HEK293T (cell line): ENCODE measurements around the gene FBN2.

ENCODE experiments used
- CTCF ChIA-PET: fragments of 350-600 bp; formaldehyde crosslinking; extraction: SDS; loops from one replicate; lab custom pipeline; 2021; ENCODE audit warnings: antibody characterized with exemption, inconsistent platforms; lab: Yijun Ruan, JAX
- POLR2A ChIA-PET: fragments of 350-600 bp; formaldehyde crosslinking; extraction: SDS; loops from one replicate; lab custom pipeline; 2020; ENCODE audit warnings: antibody characterized with exemption, inconsistent platforms; lab: Yijun Ruan, JAX
- DNase-seq: peaks from one replicate; pipeline ENCODE4 v3.0.0; 2012; ENCODE audit warnings: mixed read lengths; ENCODE audit errors: extremely low spot score
- ARNT ChIP-seq: fragments of 450-650 bp; IDR thresholded peaks from 2 replicates; pipeline ENCODE4 v1.6.1; 2017; ENCODE audit warnings: mild to moderate bottlenecking
- BHLHE40 ChIP-seq: fragments of 450-650 bp; IDR thresholded peaks from 2 replicates; pipeline ENCODE4 v1.6.1; 2016; ENCODE audit warnings: mild to moderate bottlenecking, moderate library complexity, borderline replicate concordance
- CTBP1 ChIP-seq: fragments of 450-650 bp; IDR thresholded peaks from 2 replicates; pipeline ENCODE4 v1.6.1; 2016; ENCODE audit warnings: borderline replicate concordance
- ELF4 ChIP-seq: fragments of 450-650 bp; IDR thresholded peaks from 2 replicates; pipeline ENCODE4 v1.6.1; 2017; ENCODE audit warnings: antibody characterized with exemption
- FOXA1 ChIP-seq: fragments of 450-650 bp; IDR thresholded peaks from 2 replicates; pipeline ENCODE4 v1.6.1; 2016; ENCODE audit warnings: mild to moderate bottlenecking
- FOXK2 ChIP-seq: fragments of 450-650 bp; IDR thresholded peaks from 2 replicates; pipeline ENCODE4 v1.6.1; 2016; ENCODE audit warnings: mild to moderate bottlenecking
- FOXM1 ChIP-seq: fragments of 450-650 bp; IDR thresholded peaks from 2 replicates; pipeline ENCODE4 v1.6.1; 2017; ENCODE audit warnings: mild to moderate bottlenecking, borderline replicate concordance
- HDGF ChIP-seq: fragments of 450-650 bp; IDR thresholded peaks from 2 replicates; pipeline ENCODE4 v1.6.1; 2017; ENCODE audit warnings: antibody characterized with exemption, borderline replicate concordance
- L3MBTL2 ChIP-seq: fragments of 450-650 bp; conservative IDR thresholded peaks from 2 replicates; pipeline ENCODE4 v1.6.1; 2016; ENCODE audit warnings: mild to moderate bottlenecking
- LEF1 ChIP-seq: fragments of 450-650 bp; IDR thresholded peaks from 2 replicates; pipeline ENCODE4 v1.6.1; 2017; ENCODE audit warnings: mild to moderate bottlenecking, borderline replicate concordance
- NFRKB ChIP-seq: fragments of 450-650 bp; IDR thresholded peaks from 2 replicates; pipeline ENCODE4 v1.6.1; 2016; ENCODE audit warnings: mild to moderate bottlenecking, moderate library complexity
- PKNOX1 ChIP-seq: fragments of 450-650 bp; IDR thresholded peaks from 2 replicates; pipeline ENCODE4 v1.6.1; 2016
- SP1 ChIP-seq: fragments of 450-650 bp; IDR thresholded peaks from 2 replicates; pipeline ENCODE4 v1.6.1; 2017
- SUZ12 ChIP-seq: fragments of 450-650 bp; IDR thresholded peaks from 2 replicates; pipeline ENCODE4 v1.6.1; 2016; ENCODE audit warnings: mild to moderate bottlenecking
- TARDBP ChIP-seq: fragments of 450-650 bp; IDR thresholded peaks from 2 replicates; pipeline ENCODE4 v1.6.1; 2016
- ZNF384 ChIP-seq: fragments of 450-650 bp; IDR thresholded peaks from 2 replicates; pipeline ENCODE4 v1.6.1; 2016

FBN2 gene

GRCh38 chr5:128339585-128339984 is 198.5 kb downstream of the FBN2 start:
- no peak for TF ChIP-seq ZNF384
- TF ChIP-seq HDGF: no peak
- no peak for TF ChIP-seq BHLHE40
- TF ChIP-seq ELF4: no peak
- no peak for TF ChIP-seq CTBP1
- no peak for TF ChIP-seq TARDBP
- no peak for TF ChIP-seq PKNOX1
- TF ChIP-seq FOXA1: no peak
- TF ChIP-seq SUZ12: no peak
- TF ChIP-seq FOXK2: no peak
- no peak for TF ChIP-seq NFRKB
- TF ChIP-seq L3MBTL2: no peak
- POLR2A ChIA-PET: no interaction called here
- CTCF ChIA-PET: no interaction called here
- no peak for DNase-seq

- CTCF ChIA-PET: no interaction called here
- DNase-seq: no peak
- POLR2A ChIA-PET: no interaction called here
- TF ChIP-seq L3MBTL2: no peak
- TF ChIP-seq SUZ12: no peak
- TF ChIP-seq FOXK2: no peak
- no peak for TF ChIP-seq ZNF384
- no peak for TF ChIP-seq HDGF
- no peak for TF ChIP-seq NFRKB
- TF ChIP-seq FOXA1: no peak
- TF ChIP-seq ELF4: no peak
- TF ChIP-seq ARNT: no peak
- TF ChIP-seq SP1: no peak
- no peak for TF ChIP-seq PKNOX1
- no peak for TF ChIP-seq FOXM1
Observed at GRCh38 chr5:128338649-128339048, 199.4 kb downstream of the FBN2 start.

- ChIA-PET POLR2A (no interaction called here), CTCF (no interaction called here)
- DNase-seq: no peak
- TF ChIP-seq ZNF384: no peak
- no peak for TF ChIP-seq BHLHE40
- no peak for TF ChIP-seq NFRKB
- no peak for TF ChIP-seq TARDBP
- TF ChIP-seq SUZ12: no peak
- TF ChIP-seq ELF4: no peak
- TF ChIP-seq LEF1: no peak
- no peak for TF ChIP-seq PKNOX1
- TF ChIP-seq FOXA1: no peak
- TF ChIP-seq L3MBTL2: no peak
- TF ChIP-seq FOXM1: no peak
Observed at GRCh38 chr5:128335339-128335738, 202.7 kb downstream of the FBN2 start.

GRCh38 chr5:128334010-128334716 is 203.9 kb downstream of the FBN2 start:
- TF ChIP-seq NFRKB (no peak), CTBP1 (no peak), FOXA1 (no peak), FOXK2 (no peak), FOXM1 (no peak), ELF4 (no peak), PKNOX1 (no peak), SUZ12 (no peak), BHLHE40 (no peak), ZNF384 (no peak), HDGF (no peak), ARNT (no peak)
- CTCF ChIA-PET: no interaction called here
- POLR2A ChIA-PET: no interaction called here
- DNase-seq: no peak

- DNase-seq: no peak
- POLR2A ChIA-PET: no interaction called here
- CTCF ChIA-PET: no interaction called here
- TF ChIP-seq LEF1 (no peak), TARDBP (no peak), FOXM1 (no peak), PKNOX1 (no peak), SP1 (no peak), ZNF384 (no peak), NFRKB (no peak), FOXK2 (no peak), SUZ12 (no peak), HDGF (no peak), L3MBTL2 (no peak), CTBP1 (no peak), FOXA1 (no peak), ELF4 (no peak), BHLHE40 (no peak), ARNT (no peak)
Observed at GRCh38 chr5:128331261-128331660, 206.8 kb downstream of the FBN2 start.
